ENCODE data around the gene PELI1. TPM values are rescaled to one million over a fixed set of nuclear protein-coding genes. Genes with fewer than 3 reads are reported as not detected.

PELI1 gene
- total RNA-seq, 3 donors from 2014 or later (not counting 1 experiment from before 2014, with no cell fraction given) = 42.3 to 141 (median 65.0) TPM

DNA sequence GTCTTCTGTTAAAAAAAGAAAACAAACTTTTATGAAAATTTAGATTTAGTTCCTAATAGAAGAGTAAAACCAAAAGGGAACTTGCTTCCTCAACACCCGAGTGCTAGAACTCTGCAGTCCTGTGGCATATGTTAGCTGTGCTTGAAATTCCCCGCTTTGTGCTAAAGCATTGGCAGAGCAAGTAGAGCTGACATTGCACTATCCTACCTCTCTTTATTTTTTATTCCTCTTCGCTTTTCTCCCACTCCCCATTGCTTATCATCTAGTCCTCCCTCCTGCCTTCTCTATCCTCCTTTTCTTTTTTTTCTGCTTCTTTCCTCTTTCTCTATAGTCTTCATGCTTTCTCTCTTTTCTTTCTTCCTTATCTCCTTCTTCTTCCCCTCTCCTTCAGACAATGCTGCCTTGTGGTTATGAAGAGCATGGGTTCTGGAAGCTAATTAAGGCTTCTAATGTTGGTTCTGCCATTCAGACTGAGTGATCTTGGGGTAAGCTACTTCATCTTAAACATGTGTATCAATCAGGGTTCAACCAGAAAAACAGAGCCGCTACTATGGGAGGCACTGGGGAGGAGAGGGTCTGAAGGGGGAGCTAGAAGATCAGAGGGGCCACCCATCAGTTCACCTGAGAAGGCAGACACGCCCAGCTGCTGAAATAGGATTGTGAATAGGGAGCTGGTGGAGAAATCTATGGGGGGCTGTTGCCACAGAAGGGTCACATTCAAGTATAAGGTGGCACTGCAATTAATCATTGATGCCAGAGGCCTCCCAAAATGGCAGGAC is 31.4 kb upstream of the PELI1 start:
- no peak overlapping the region for H3K4me3 ChIP-seq (ENCODE audit: low read length)
- Mint-ChIP-seq H3K36me3 (no peaks in the 10 kb centered on the region), H3K27ac (no peak overlapping the region), H3K9me3 (no peaks in the 10 kb centered on the region), H3K4me3 (no peak overlapping the region), H3K4me1 (no peaks in the 10 kb centered on the region), H3K27me3 (ENCODE audit: low read depth in 2 of 2) (peaks cover 0 to 7% of the 10 kb centered on the region in 2 donors)
- no peaks in the 10 kb centered on the region for H3K9me3 ChIP-seq (ENCODE audit: control insufficient read depth, insufficient read depth, low read length)
- WGBS (ENCODE audit: insufficient coverage) = 95% methylated on average over 5 of the region's 5 CpGs
- no peaks in the 10 kb centered on the region for H3K36me3 ChIP-seq (ENCODE audit: control insufficient read depth, insufficient read depth, low read length)
- intact Hi-C loops (cut with micrococcal nuclease) = no loop called here
- no peak overlapping the region for H3K27ac ChIP-seq (ENCODE audit: low read length)
- ATAC-seq (no peak), DNase-seq (no peak)
- no peaks in the 10 kb centered on the region for H3K4me1 ChIP-seq (ENCODE audit: control insufficient read depth, insufficient read depth, low read length)
- TF ChIP-seq, protein P1, sequence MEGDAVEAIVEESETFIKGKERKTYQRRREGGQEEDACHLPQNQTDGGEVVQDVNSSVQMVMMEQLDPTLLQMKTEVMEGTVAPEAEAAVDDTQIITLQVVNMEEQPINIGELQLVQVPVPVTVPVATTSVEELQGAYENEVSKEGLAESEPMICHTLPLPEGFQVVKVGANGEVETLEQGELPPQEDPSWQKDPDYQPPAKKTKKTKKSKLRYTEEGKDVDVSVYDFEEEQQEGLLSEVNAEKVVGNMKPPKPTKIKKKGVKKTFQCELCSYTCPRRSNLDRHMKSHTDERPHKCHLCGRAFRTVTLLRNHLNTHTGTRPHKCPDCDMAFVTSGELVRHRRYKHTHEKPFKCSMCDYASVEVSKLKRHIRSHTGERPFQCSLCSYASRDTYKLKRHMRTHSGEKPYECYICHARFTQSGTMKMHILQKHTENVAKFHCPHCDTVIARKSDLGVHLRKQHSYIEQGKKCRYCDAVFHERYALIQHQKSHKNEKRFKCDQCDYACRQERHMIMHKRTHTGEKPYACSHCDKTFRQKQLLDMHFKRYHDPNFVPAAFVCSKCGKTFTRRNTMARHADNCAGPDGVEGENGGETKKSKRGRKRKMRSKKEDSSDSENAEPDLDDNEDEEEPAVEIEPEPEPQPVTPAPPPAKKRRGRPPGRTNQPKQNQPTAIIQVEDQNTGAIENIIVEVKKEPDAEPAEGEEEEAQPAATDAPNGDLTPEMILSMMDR (IDR thresholded peaks at IDR 0.05) = no peak
- H3K27me3 ChIP-seq (ENCODE audit: control insufficient read depth, insufficient read depth, low read length) = no peaks in the 10 kb centered on the region

DNA sequence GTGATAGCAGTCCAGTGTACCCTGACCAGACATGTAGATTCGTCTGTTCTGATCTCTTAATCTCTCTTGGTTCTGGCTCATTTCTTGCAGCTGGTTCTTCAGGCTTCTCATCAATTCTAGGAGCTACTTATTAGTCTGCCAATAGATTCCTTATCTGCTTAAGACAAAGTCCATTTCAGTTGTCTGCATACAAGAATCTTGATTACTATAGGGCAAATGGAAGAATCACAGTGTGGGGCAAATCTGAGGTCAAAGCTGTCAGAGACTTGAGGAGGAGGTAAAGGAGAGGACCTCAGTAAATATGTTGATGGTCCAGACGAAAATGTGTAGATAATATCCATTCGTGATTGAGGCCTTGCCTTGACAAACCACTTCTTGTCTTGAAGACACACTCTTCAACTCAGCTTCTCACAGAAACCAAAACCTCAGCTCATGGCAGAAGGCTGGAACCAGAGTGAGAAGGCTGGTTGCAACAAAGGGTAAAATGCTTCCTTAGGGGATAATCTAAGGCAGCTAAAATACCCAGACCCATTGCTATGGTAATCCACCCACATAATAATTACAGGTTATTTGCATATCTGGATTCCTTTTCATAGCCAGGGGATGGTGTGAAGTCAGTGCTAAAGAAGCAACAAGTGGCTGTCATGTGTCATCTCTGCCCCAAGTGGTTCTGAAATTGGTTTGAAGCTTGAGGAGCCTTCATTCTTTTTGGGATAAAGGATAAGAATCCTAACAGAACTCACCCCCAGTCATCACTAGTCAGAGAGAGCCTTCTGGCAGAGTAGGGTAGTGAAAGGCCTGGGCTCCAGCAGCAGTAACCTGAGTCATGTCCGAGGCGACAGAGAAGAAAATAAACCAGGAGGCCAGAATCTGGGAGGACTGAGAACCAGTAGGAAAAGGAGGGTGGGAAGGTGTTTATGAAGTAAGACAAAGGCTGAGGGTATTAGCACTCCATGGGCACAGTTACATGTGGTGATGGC is 29.2 kb upstream of the PELI1 start:
- peaks cover 0 to 7% of the 10 kb centered on the region in 2 donors for H3K27me3 Mint-ChIP-seq (ENCODE audit: low read depth in 2 of 2)
- no peak overlapping the region for H3K27ac Mint-ChIP-seq
- H3K4me1 Mint-ChIP-seq = no peaks in the 10 kb centered on the region
- H3K36me3 Mint-ChIP-seq = no peaks in the 10 kb centered on the region
- DNase-seq (no peak), ATAC-seq (no peak)
- H3K4me1 ChIP-seq (ENCODE audit: control insufficient read depth, insufficient read depth, low read length) = no peaks in the 10 kb centered on the region
- TF ChIP-seq, protein P1 (IDR thresholded peaks at IDR 0.05) = no peak
- H3K9me3 ChIP-seq (ENCODE audit: control insufficient read depth, insufficient read depth, low read length) = no peaks in the 10 kb centered on the region
- no peak overlapping the region for H3K4me3 Mint-ChIP-seq
- 72% methylated on average over 4 of the region's 5 CpGs for WGBS (ENCODE audit: insufficient coverage)
- no peak overlapping the region for H3K4me3 ChIP-seq (ENCODE audit: low read length)
- H3K36me3 ChIP-seq (ENCODE audit: control insufficient read depth, insufficient read depth, low read length) = no peaks in the 10 kb centered on the region
- no peak overlapping the region for H3K27ac ChIP-seq (ENCODE audit: low read length)
- no peaks in the 10 kb centered on the region for H3K27me3 ChIP-seq (ENCODE audit: control insufficient read depth, insufficient read depth, low read length)
- intact Hi-C loops (cut with micrococcal nuclease) = no loop called here
- H3K9me3 Mint-ChIP-seq = no peaks in the 10 kb centered on the region

DNA sequence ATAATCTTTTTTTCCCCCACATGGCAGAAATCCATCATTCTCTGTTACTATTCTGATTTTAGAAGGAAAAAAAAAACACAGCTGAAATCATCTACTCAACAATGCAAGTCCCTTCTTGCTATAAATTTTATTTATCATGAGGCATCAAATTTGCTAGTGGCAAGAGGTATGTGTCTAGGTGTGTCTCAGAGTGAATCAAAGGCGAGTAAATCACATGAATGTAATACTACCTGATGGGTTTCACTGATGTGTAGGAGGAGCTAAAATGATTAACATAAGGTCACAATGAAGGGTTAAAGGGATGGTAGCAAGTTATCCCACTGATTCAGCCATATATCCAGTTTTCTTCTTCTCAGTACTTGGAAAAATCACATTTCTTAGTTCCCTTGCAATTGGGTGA is 24.5 kb upstream of the PELI1 start:
- TF ChIP-seq, protein P1 (IDR thresholded peaks at IDR 0.05) = no peak
- 77% methylated on average over 1 of the region's 1 CpG for WGBS (ENCODE audit: insufficient coverage)

More for the DNA sequence above, 24.5 kb upstream of the PELI1 start:
- H3K36me3 ChIP-seq (ENCODE audit: control insufficient read depth, insufficient read depth, low read length) = no peaks in the 10 kb centered on the region
- H3K27ac ChIP-seq (ENCODE audit: low read length) = no peak overlapping the region
- Mint-ChIP-seq H3K4me3 (no peak overlapping the region), H3K27ac (no peak overlapping the region), H3K9me3 (no peaks in the 10 kb centered on the region), H3K36me3 (no peaks in the 10 kb centered on the region), H3K4me1 (no peaks in the 10 kb centered on the region), H3K27me3 (ENCODE audit: low read depth in 2 of 2) (peaks cover 0 to 8% of the 10 kb centered on the region in 2 donors)
- DNase-seq (no peak), ATAC-seq (no peak)
- no peaks in the 10 kb centered on the region for H3K9me3 ChIP-seq (ENCODE audit: control insufficient read depth, insufficient read depth, low read length)
- no peaks in the 10 kb centered on the region for H3K27me3 ChIP-seq (ENCODE audit: control insufficient read depth, insufficient read depth, low read length)
- no peaks in the 10 kb centered on the region for H3K4me1 ChIP-seq (ENCODE audit: control insufficient read depth, insufficient read depth, low read length)
- H3K4me3 ChIP-seq (ENCODE audit: low read length) = no peak overlapping the region
- intact Hi-C loops (cut with micrococcal nuclease) = no loop called here
